Activated CD8-positive, alpha-beta memory T cell treated with anti-CD3 and anti-CD28 coated beads, Interleukin-2, amount 10 ng/mL, durations not matched to agents 7 days and 5 days (primary cell): Measurements from ENCODE around the gene SIK3. TPM values are rescaled to one million over a fixed set of nuclear protein-coding genes. Genes with fewer than 3 reads are reported as not detected.

Experiments used
- ATAC-seq: fragments of 150-1000 bp; cut with Tn5 transposase; one replicate; pipeline ENCODE4 v1.10.0; 2021; ENCODE audit warnings: moderate library complexity
- CTCF ChIA-PET: fragments of 350-600 bp; sonication (Branson Sonifier 250); formaldehyde crosslinking; loops from one replicate; lab custom pipeline; 2021; ENCODE audit warnings: antibody characterized with exemption; lab: Charles Lee
- DNase-seq: peaks from one replicate; pipeline ENCODE4 v3.0.0-alpha.2; 2020
- H3K27ac Mint-ChIP-seq: one replicate; pipeline ENCODE4 v1.8.0; 2021; ENCODE audit warnings: mild to moderate bottlenecking, mixed read lengths
- H3K27me3 Mint-ChIP-seq: one replicate; pipeline ENCODE4 v1.8.0; 2021; ENCODE audit warnings: mixed read lengths
- H3K36me3 Mint-ChIP-seq: one replicate; pipeline ENCODE4 v1.8.0; 2021; ENCODE audit warnings: mild to moderate bottlenecking, mixed read lengths
- H3K4me1 Mint-ChIP-seq: one replicate; pipeline ENCODE4 v1.8.0; 2021; ENCODE audit warnings: mixed read lengths
- H3K4me3 Mint-ChIP-seq: one replicate; pipeline ENCODE4 v1.8.0; 2021; ENCODE audit warnings: mild to moderate bottlenecking, moderate library complexity, mixed read lengths
- H3K9me3 Mint-ChIP-seq: one replicate; pipeline ENCODE4 v1.8.0; 2022; ENCODE audit warnings: low read depth, mixed read lengths
- total RNA-seq, 2 experiments: library from RNA; stranded (reverse); gene quantifications; one replicate each; pipeline ENCODE4 v1.2.3, GENCODE V29; 2021

Gene SIK3
- total RNA-seq, 2 experiments from 2014 or later, result 31.0 to 38.3 TPM

DNA sequence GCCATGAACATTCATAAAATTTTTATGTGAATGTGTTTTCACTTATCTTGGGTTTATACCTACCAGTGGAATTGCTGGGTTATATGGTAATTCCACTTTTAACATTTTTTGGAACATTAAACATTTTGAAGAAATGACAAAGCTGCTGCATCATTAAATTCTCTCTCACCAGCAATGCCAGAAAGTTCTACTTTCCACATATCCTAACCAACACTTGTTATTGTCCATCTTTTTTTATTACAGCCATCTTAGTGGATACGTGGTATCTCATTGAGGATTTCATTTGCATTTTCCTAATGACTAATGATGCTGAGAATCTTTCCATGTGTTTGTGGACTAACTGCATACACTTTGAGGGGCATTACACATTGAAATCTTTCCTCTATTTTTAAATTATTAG is 122.6 kb downstream of the SIK3 start:
- no peak overlapping the region for H3K27ac Mint-ChIP-seq
- DNase-seq, result no peak
- CTCF ChIA-PET, result interaction anchor here (1.6 kb wide), 1 partner anchor 11 kb away, joined by 7 read pairs; no protein-coding TSS in a partner anchor
- H3K27me3 Mint-ChIP-seq, result no peaks in the 10 kb centered on the region
- H3K9me3 Mint-ChIP-seq, result no peaks in the 10 kb centered on the region
- no peak for ATAC-seq
- H3K4me1 Mint-ChIP-seq, result peaks cover 9% of the 10 kb centered on the region
- no peak overlapping the region for H3K4me3 Mint-ChIP-seq
- H3K36me3 Mint-ChIP-seq, result peaks cover 2% of the 10 kb centered on the region

DNA sequence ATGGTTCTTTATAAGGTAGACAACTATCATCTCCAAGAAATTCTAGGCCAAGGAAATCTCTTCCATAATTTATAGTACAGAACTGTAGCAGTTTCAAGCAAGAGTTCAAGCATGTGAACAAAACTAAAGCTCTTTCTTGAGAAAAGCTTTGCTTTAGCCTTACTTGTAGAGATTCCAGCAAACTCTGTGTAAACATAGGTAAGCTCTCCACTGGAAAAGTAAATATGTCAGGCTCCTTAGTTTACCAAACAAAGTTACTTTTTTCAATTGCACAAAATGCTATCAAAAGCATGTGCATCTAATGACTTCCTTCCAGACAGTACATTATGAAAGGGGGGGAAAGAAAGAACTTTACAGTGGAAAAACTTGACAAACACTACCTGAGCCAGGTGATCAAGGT is 125.0 kb downstream of the SIK3 start:
- Mint-ChIP-seq H3K27ac (no peak overlapping the region), H3K36me3 (no peaks in the 10 kb centered on the region), H3K9me3 (no peaks in the 10 kb centered on the region), H3K4me1 (peaks cover 8% of the 10 kb centered on the region), H3K4me3 (no peak overlapping the region), H3K27me3 (no peaks in the 10 kb centered on the region)
- CTCF ChIA-PET, result interaction anchor here (1.0 to 1.5 kb wide), 4 partner anchors 10 to 94 kb away, joined by 3 to 5 read pairs (median 4); no protein-coding TSS in a partner anchor
- DNase-seq (no peak), ATAC-seq (no peak)

DNA sequence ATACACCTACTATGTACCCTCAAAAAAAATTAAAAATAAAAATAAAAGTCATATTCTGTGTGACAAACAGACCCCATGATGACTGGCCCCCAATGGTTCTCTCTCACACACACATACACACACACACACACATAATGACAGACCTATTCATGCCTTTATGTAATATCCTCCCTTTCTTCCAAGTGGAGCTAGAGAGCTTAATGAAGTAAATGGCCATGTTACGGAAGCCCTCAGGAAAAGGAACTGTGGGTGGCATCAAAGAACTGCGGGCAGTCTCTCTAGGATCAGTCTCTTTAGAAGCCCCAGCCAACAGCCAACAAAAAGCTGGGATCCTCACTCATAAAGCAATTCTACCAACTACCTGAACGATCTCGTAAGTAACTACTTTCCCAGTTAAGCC is 125.5 kb downstream of the SIK3 start:
- Mint-ChIP-seq H3K4me3 (no peak overlapping the region), H3K9me3 (no peaks in the 10 kb centered on the region), H3K36me3 (no peaks in the 10 kb centered on the region), H3K4me1 (peaks cover 8% of the 10 kb centered on the region), H3K27me3 (no peaks in the 10 kb centered on the region), H3K27ac (no peak overlapping the region)
- ATAC-seq, result no peak
- CTCF ChIA-PET, result interaction anchor here (1.0 to 1.5 kb wide), 4 partner anchors 10 to 94 kb away, joined by 3 to 5 read pairs (median 4); no protein-coding TSS in a partner anchor
- DNase-seq, result no peak

DNA sequence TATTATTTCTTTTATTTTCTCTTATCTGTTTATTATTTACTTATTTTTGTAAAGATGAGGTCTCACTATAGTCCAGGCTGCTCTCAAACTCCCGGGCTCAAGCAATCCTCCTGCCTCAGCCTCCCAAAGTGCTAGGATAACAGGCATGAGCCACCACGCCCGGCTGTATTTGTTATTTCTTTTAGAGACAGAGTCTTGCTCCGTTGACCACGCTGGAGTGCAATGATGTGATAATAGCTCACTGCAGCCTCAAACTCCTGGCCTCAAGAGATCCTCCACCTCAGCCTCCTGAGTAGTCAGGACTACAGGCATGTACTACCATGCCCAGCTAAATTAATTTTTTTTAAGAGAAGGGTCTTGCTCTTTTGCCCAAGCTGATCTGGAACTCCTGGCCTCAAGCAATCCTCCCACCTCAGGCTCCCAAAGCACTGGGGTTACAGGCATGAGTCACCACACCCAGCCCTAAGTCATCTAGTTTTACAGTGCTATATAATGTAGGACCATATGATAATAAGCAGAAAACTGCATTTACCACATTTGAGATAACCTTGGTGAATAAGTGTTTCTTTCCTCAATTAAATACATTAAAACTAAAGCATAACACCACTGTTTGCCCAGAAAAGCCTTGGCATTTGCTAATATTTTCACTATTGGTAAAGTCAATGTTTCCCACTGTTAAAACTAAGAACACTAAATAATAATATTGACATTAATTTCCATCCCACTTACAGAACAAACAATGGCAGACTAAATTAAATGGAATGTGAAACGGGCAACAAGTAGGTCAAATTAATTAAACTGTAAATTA is 127.5 kb downstream of the SIK3 start:
- CTCF ChIA-PET, result no interaction called here
- no peak for ATAC-seq

DNA sequence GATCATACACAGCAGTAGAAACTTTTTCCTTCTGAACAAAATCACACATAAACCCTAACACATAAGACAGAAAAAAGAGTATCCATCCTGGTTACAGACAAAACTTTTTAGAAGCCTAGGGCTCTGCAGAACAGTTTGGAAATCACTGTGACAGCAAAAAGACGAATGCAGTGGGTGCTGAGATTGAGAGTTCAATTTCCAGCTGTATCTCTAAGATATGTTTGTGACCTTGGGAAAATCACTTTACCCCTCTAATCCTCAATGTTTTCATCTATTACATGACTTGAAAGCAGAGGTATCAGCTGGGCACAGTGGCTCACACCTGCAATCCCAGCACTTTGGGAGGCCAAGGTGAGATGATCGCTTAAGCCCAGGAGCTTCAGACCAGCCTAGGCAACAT is 128.5 kb downstream of the SIK3 start:
- DNase-seq (no peak), ATAC-seq (no peak)
- Mint-ChIP-seq H3K9me3 (no peaks in the 10 kb centered on the region), H3K27ac (no peak overlapping the region), H3K27me3 (no peaks in the 10 kb centered on the region), H3K4me1 (peaks cover 8% of the 10 kb centered on the region), H3K36me3 (no peaks in the 10 kb centered on the region), H3K4me3 (no peak overlapping the region)
- CTCF ChIA-PET, result no interaction called here

More for the DNA sequence above, 127.5 kb downstream of the SIK3 start:
- Mint-ChIP-seq H3K36me3 (no peaks in the 10 kb centered on the region), H3K9me3 (no peaks in the 10 kb centered on the region), H3K4me3 (no peak overlapping the region), H3K4me1 (peaks cover 8% of the 10 kb centered on the region), H3K27me3 (no peaks in the 10 kb centered on the region), H3K27ac (no peak overlapping the region)
- no peak for DNase-seq

DNA sequence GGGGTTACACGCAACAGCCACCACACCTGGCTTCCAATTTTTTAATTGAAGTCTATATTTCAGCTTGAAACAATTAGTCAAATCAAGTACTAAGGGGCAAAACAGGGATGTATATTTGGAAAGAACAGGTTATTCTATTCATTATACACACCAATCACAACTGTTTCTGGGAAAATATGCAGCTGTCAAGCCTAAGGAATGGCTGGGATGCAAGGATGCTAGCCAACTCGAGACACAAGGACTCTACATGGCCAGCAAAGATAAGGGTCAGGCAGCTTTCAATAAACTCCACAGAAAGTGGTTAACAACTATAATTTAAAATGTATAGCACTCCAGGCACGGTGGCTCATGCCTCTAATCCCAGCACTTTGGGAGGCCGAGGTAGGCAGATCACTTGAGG is 134.0 kb downstream of the SIK3 start:
- no peak for ATAC-seq
- Mint-ChIP-seq H3K9me3 (no peaks in the 10 kb centered on the region), H3K27ac (no peak overlapping the region), H3K4me1 (peaks cover 2% of the 10 kb centered on the region), H3K27me3 (no peaks in the 10 kb centered on the region), H3K4me3 (no peak overlapping the region), H3K36me3 (no peaks in the 10 kb centered on the region)
- CTCF ChIA-PET, result no interaction called here
- DNase-seq, result no peak

DNA sequence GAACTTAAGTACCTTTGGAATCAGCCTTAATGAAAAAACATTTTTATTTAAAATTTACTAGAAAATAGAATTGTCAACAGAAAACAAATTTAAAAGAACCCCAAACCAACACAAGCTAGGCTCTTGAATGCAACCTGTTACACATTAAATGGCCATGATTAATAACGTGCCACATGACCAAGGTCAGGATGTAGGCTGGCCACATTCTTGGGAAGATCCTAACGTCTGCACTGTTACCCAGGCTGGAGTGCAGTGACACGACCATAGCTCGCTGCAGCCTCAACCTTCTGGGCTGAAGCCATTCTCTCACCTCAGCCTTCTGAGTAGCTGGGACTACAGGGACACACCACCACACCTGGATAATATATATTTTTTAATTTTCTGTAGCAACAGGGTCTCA is 134.4 kb downstream of the SIK3 start:
- CTCF ChIA-PET, result no interaction called here
- H3K9me3 Mint-ChIP-seq, result no peaks in the 10 kb centered on the region
- no peak for DNase-seq
- no peak for ATAC-seq
- H3K36me3 Mint-ChIP-seq, result no peaks in the 10 kb centered on the region
- no peak overlapping the region for H3K27ac Mint-ChIP-seq
- H3K4me1 Mint-ChIP-seq, result peaks cover 2% of the 10 kb centered on the region
- H3K27me3 Mint-ChIP-seq, result no peaks in the 10 kb centered on the region
- H3K4me3 Mint-ChIP-seq, result no peak overlapping the region

DNA sequence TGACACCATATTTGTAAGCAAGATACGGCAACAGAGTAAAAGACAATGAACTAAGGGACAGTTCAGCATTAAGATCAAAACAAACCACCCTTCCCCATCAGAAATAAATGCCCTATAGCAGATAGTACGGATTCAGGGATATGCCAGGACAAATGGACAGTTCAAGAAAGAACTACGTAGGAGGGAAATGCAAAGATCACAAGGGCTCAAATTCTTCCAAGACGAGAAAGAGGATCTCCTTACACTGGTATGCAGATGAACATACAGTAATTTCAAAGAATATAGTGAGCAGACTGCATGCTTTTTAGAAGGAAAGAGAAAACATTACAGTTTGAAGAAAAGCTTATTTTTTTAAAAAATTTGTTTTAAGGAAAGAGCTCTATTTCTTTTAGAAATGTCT is 136.1 kb downstream of the SIK3 start:
- H3K9me3 Mint-ChIP-seq, result no peaks in the 10 kb centered on the region

DNA sequence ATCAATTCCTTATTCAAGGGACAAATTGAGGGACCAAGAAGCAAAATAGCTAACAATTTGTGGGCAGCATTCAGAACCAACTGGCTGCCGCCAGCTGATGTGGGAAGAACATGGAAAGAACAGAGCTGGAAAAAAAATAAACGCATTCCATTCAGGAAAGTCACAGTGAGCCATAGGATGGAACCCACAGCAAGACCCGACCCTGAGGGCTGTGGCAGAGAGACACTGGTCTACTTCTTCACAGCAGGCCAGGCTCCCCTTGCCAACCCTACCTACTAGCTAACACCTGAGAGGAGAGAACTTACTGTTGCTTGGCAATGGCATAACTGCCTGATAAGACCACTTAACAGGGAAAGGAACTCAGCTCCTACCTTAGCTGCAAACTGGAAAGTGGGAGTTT is 137.3 kb downstream of the SIK3 start:
- H3K36me3 Mint-ChIP-seq, result peaks cover 5% of the 10 kb centered on the region

More for the DNA sequence above, 136.1 kb downstream of the SIK3 start:
- H3K36me3 Mint-ChIP-seq, result no peaks in the 10 kb centered on the region
- H3K4me3 Mint-ChIP-seq, result no peak overlapping the region
- ATAC-seq (no peak), DNase-seq (no peak)
- CTCF ChIA-PET, result interaction anchor here (1.8 kb wide), 1 partner anchor 34 kb away, joined by 4 read pairs; no protein-coding TSS in a partner anchor
- H3K27me3 Mint-ChIP-seq, result no peaks in the 10 kb centered on the region
- H3K4me1 Mint-ChIP-seq, result peaks cover 2% of the 10 kb centered on the region
- H3K27ac Mint-ChIP-seq, result no peak overlapping the region

DNA sequence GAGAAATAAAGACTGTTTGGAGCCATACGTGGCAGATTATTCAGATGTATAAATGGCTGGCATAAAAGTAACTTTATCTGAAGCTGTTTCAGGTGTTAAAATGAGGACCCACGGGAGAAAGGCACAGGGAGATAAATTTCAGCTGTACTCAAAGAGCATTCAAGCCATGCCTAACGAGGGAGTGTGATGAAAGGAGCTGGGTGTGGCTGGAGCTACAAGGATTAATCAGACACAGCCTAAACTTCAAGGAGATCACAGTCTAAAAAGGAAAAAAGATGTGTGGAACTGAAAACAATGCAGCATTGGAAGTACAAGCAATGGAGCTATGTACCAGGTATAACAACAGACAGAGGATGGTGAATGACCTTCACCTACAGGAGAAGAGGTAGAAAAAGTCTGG is 140.0 kb downstream of the SIK3 start:
- no peak for DNase-seq
- H3K9me3 Mint-ChIP-seq, result no peaks in the 10 kb centered on the region
- ATAC-seq, result no peak
- H3K27ac Mint-ChIP-seq, result no peak overlapping the region
- H3K27me3 Mint-ChIP-seq, result no peaks in the 10 kb centered on the region
- CTCF ChIA-PET, result interaction anchor here (1.1 kb wide), 1 partner anchor 78 kb away, joined by 3 read pairs; no protein-coding TSS in a partner anchor
- peaks cover 21% of the 10 kb centered on the region for H3K4me1 Mint-ChIP-seq
- no peak overlapping the region for H3K4me3 Mint-ChIP-seq
- peaks cover 7% of the 10 kb centered on the region for H3K36me3 Mint-ChIP-seq

More for the DNA sequence above, 137.3 kb downstream of the SIK3 start:
- no peaks in the 10 kb centered on the region for H3K27me3 Mint-ChIP-seq
- CTCF ChIA-PET, result interaction anchor here (1.0 kb wide), 1 partner anchor 16 kb away, joined by 3 read pairs; no protein-coding TSS in a partner anchor
- H3K9me3 Mint-ChIP-seq, result no peaks in the 10 kb centered on the region
- H3K4me3 Mint-ChIP-seq, result no peak overlapping the region
- ATAC-seq (no peak), DNase-seq (no peak)
- no peak overlapping the region for H3K27ac Mint-ChIP-seq
- peaks cover 6% of the 10 kb centered on the region for H3K4me1 Mint-ChIP-seq

DNA sequence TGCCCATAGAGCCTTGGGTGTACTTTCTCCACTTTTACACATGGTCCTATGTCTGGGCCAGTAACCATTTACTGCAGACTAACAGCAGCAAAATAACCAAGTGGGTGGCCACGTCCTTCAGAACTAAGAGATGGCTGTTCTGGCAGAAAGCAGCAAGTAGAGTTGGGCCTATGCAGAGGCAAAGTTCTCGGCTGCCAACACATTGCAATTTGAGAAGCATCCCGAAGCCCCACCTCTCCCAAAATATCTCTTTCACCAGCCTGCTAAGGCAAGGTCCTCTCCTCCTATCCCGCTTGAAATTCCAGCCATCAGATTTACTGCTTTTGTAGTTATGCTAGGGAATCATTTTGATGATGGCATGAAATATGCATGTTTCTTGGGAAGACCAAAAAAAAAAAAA is 142.3 kb downstream of the SIK3 start:
- H3K9me3 Mint-ChIP-seq, result no peaks in the 10 kb centered on the region
- ATAC-seq (no peak), DNase-seq (no peak)
- H3K4me1 Mint-ChIP-seq, result peaks cover 27% of the 10 kb centered on the region
- CTCF ChIA-PET, result no interaction called here
- no peak overlapping the region for H3K4me3 Mint-ChIP-seq
- no peak overlapping the region for H3K27ac Mint-ChIP-seq
- H3K27me3 Mint-ChIP-seq, result no peaks in the 10 kb centered on the region
- peaks cover 12% of the 10 kb centered on the region for H3K36me3 Mint-ChIP-seq

DNA sequence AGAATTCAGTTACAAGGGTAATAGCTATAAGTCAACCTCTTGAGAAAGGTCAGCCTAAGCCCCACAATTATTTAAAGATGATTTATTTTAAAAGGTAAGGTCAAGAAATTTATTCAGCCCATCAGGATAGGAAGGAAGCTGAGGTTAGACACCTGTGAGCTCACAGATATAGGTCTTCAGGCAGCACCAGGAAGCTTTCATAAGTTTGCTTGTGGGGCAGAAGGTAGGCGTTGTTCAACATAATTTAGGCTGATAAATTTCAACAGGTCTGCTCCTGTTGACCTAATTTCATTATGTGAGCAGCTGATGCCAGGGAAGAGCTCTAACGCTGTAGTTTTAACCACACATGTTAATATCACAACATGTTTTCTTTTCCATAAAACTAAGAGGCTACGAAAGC is 142.7 kb downstream of the SIK3 start:
- Mint-ChIP-seq H3K27me3 (no peaks in the 10 kb centered on the region), H3K4me1 (peaks cover 27% of the 10 kb centered on the region), H3K27ac (no peak overlapping the region), H3K9me3 (no peaks in the 10 kb centered on the region), H3K4me3 (no peak overlapping the region), H3K36me3 (peaks cover 16% of the 10 kb centered on the region)
- ATAC-seq (peak; percentile 6), DNase-seq (no peak)
- CTCF ChIA-PET, result no interaction called here

DNA sequence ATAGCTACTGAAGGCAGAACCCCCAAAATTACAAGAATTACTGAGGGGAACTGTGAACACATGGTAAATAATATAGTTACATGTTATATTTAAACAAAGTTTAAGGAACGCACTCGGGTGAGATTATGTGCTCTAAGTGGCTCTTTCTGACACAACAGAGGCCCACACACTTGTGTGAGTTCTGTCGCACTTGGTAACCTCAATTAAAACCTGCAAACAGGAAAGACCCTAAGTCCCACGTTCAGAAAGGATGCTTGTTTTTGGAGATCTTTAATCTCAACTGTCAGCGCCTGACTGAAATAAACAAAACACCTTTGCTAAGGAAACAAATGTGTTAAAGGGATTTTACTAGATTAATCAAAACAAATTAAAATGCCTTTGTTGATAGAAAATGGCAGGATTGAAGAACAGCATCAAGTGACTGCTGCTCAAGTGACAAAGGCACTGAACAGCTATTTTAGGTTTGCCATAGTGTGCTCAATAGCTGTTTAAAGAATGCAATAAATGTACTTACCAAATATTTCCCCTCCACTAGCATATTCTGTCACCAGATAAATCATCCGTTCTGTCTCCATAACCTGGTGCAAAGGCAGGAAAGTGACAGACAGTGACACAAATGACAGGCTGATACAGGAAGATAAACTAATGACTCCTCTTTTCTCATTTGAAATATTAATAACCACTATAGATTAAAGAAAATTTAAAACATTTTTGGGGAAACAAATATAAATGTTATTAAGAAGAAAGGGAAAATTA is 144.5 kb downstream of the SIK3 start:
- H3K36me3 Mint-ChIP-seq, result peaks cover 25% of the 10 kb centered on the region
- H3K4me1 Mint-ChIP-seq, result peaks cover 33% of the 10 kb centered on the region
- no peaks in the 10 kb centered on the region for H3K27me3 Mint-ChIP-seq
- H3K9me3 Mint-ChIP-seq, result no peaks in the 10 kb centered on the region
- no peak overlapping the region for H3K27ac Mint-ChIP-seq
- H3K4me3 Mint-ChIP-seq, result no peak overlapping the region
- DNase-seq, result no peak
- peak; percentile 57 for ATAC-seq
- CTCF ChIA-PET, result interaction anchor here (2.0 kb wide), 1 partner anchor 20 kb away, joined by 5 read pairs; no protein-coding TSS in a partner anchor
